Measurements from ENCODE around the gene CLSTN2. TPM values are rescaled to one million over a fixed set of nuclear protein-coding genes. Genes with fewer than 3 reads are reported as not detected.

The CLSTN2 gene
- total and polyA plus RNA-seq, 2 of the 4 experiments (the other 2 are of a cell fraction), result under 0.01 to 0.07 TPM

- Histone ChIP-seq H3K14ac (replicated peaks; ENCODE audit: low read depth, low read length) (no peak overlapping the region), H3K23ac (ENCODE audit: low read depth, low read length) (no peak overlapping the region), H2BK120ac (ENCODE audit: low read depth, low read length) (no peak overlapping the region), H3K4me1 (ENCODE audit: control insufficient read depth, insufficient read depth, low read length) (no peaks in the 10 kb centered on the region), H3K36me3 (ENCODE audit: control insufficient read depth, insufficient read depth, low read length) (no peaks in the 10 kb centered on the region), H3K27ac (ENCODE audit: insufficient read depth, low read length) (no peak overlapping the region), H2BK5ac (ENCODE audit: low read depth, low read length, poor library complexity, severe bottlenecking) (no peak overlapping the region), H4K20me1 (ENCODE audit: insufficient read depth, low read length) (no peaks in the 10 kb centered on the region), H3K56ac (ENCODE audit: extremely low read depth, insufficient read depth, low read length) (no peak overlapping the region), H2AK5ac (ENCODE audit: low read depth, low read length) (no peak overlapping the region), H3K9me1 (ENCODE audit: insufficient read depth, low read length) (no peaks in the 10 kb centered on the region), H2BK15ac (ENCODE audit: low read depth, low read length) (no peak overlapping the region), H4K8ac (ENCODE audit: low read depth in 2 of 2, low read length in 2 of 2) (no peak overlapping the region), H4K91ac (ENCODE audit: insufficient read depth, low read depth, low read length) (no peak overlapping the region), H2BK20ac (ENCODE audit: low read depth, low read length) (no peak overlapping the region), H3K18ac (ENCODE audit: low read depth, low read length) (no peak overlapping the region), H3K79me1 (ENCODE audit: low read depth in 1 of 2, low read length in 2 of 2) (no peaks in the 10 kb centered on the region), H3K4me3 (ENCODE audit: insufficient read depth, low read depth, low read length) (no peak overlapping the region), H3K27me3 (ENCODE audit: control insufficient read depth, insufficient read depth, low read length) (no peaks in the 10 kb centered on the region), H3K4me2 (ENCODE audit: low read depth, low read length) (no peak overlapping the region), H3K9me3 (ENCODE audit: control insufficient read depth, insufficient read depth, low read length) (no peaks in the 10 kb centered on the region), H2AK9ac (replicated peaks; ENCODE audit: low read depth, low read length, poor library complexity) (no peak overlapping the region), H2AFZ (replicated peaks; ENCODE audit: low read length, poor library complexity) (no peak overlapping the region), H3K9ac (ENCODE audit: low read depth, low read length) (no peak overlapping the region), H3K4ac (ENCODE audit: low read depth, low read length) (no peak overlapping the region), H4K5ac (ENCODE audit: low read depth, low read length) (no peak overlapping the region)
- DNase-seq, result no peak
- TF ChIP-seq FOS (IDR thresholded peaks at IDR 0.05; ENCODE audit: low read depth, low read length) (no peak), MXI1 (IDR thresholded peaks at IDR 0.05; ENCODE audit: borderline replicate concordance, low read depth, low read length) (no peak), CHD1 (IDR thresholded peaks at IDR 0.05; ENCODE audit: low read depth, low read length) (no peak), CEBPB (IDR thresholded peaks at IDR 0.05; ENCODE audit: low read depth, low read length) (no peak), POLR2A (IDR thresholded peaks at IDR 0.05; ENCODE audit: low read depth, low read length) (no peak), MAZ (IDR thresholded peaks at IDR 0.05; ENCODE audit: borderline replicate concordance, low read depth, low read length) (no peak), ELK1 (IDR thresholded peaks at IDR 0.05; ENCODE audit: borderline replicate concordance, low read depth, low read length) (no peak), BHLHE40 (IDR thresholded peaks at IDR 0.05; ENCODE audit: low read depth, low read length) (no peak), USF2 (IDR thresholded peaks at IDR 0.05; ENCODE audit: low read depth, low read length) (no peak), MAFK (IDR thresholded peaks at IDR 0.05; ENCODE audit: low read depth, low read length) (no peak), RFX5 (IDR thresholded peaks at IDR 0.05; ENCODE audit: low read depth, low read length) (no peak), RAD21 (IDR thresholded peaks at IDR 0.05; ENCODE audit: low read length) (no peak), CTCF (conservative IDR thresholded peaks at IDR 0.05; ENCODE audit: low read depth, low read length) (no peak), SMC3 (IDR thresholded peaks at IDR 0.05; ENCODE audit: low read depth, low read length) (no peak), RCOR1 (IDR thresholded peaks at IDR 0.05; ENCODE audit: insufficient replicate concordance, low read length) (no peak), NFE2L2 (IDR thresholded peaks at IDR 0.05; ENCODE audit: low read depth, low read length) (no peak)
- ChIA-PET CTCF (no interaction called here), POLR2A (ENCODE audit: unreplicated experiment) (no interaction called here)
- WGBS, 2 experiments (ENCODE audit: extremely low coverage in 2 of 2, insufficient read length in 1 of 2), result 0% methylated on average over 1 of the region's 5 CpGs; no CpG with 5 or more reads in 1 of the 2 experiments
- ATAC-seq (ENCODE audit: low read depth), result no peak
- intact Hi-C loops (cut with micrococcal nuclease), result no loop called here
- in situ Hi-C loops (cut with MboI; ENCODE audit: low sequenced_read_pairs), result no loop called here
- BruUV-seq (replicated peaks), result no TSS peak
- dilution Hi-C loops (cut with HindIII; ENCODE audit: low sequenced_read_pairs, unreplicated experiment), result no loop called here
Observed at GRCh38 chr3:140273542-140274195, 338.7 kb downstream of the CLSTN2 start.

Data from IMR-90 (cell line).